A673 (cell line): ENCODE data around the gene NUTM1. TPM values are rescaled to one million over a fixed set of nuclear protein-coding genes. Genes with fewer than 3 reads are reported as not detected.

Experiments
- BruUV-seq: library from RNA; stranded (reverse); fragments of 400-500 nt; replicated peaks from 2 replicates; lab custom pipeline; 2021; lab: Mats Ljungman, UMichigan
- CTCF ChIA-PET: fragments of 300-600 bp; sonication (Branson Sonifier 250); formaldehyde crosslinking; loops from one replicate; lab custom pipeline; 2022; ENCODE audit warnings: antibody characterized with exemption; lab: Charles Lee
- POLR2A ChIA-PET: fragments of 300-600 bp; sonication (Branson Sonifier 250); formaldehyde crosslinking; loops from one replicate; lab custom pipeline; 2022; ENCODE audit warnings: antibody characterized with exemption; ENCODE audit not compliant: low non-redundant PET; lab: Charles Lee
- DNase-seq: peaks from one replicate; pipeline ENCODE4 v3.0.0-alpha.2; 2015; ENCODE audit warnings: low spot score
- H3K27ac ChIP-seq: fragments of 200-600 bp; sonication (generic); 2 replicates; pipeline ENCODE4 v1.5.1; 2016; ENCODE audit warnings: mixed run types, low read depth, mild to moderate bottlenecking, mixed read lengths, antibody characterized with exemption, low read length; ENCODE audit not compliant: poor library complexity, severe bottlenecking
- H3K27me3 ChIP-seq: fragments of 200-600 bp; sonication (generic); replicated peaks from 2 replicates; pipeline ENCODE4 v1.6.1; 2017; ENCODE audit warnings: mixed run types, low read depth, mild to moderate bottlenecking, mixed read lengths, antibody characterized with exemption, low read length; ENCODE audit not compliant: insufficient read depth, poor library complexity
- H3K36me3 ChIP-seq: fragments of 200-600 bp; sonication (generic); 2 replicates; pipeline ENCODE4 v1.6.1; 2016; ENCODE audit warnings: mixed run types, mild to moderate bottlenecking, mixed read lengths, antibody characterized with exemption, low read length; ENCODE audit not compliant: insufficient read depth, poor library complexity, severe bottlenecking
- H3K4me1 ChIP-seq: fragments of 200-600 bp; sonication (generic); 2 replicates; pipeline ENCODE4 v1.6.1; 2017; ENCODE audit warnings: mixed run types, mild to moderate bottlenecking, mixed read lengths, antibody characterized with exemption, low read length; ENCODE audit not compliant: insufficient read depth, poor library complexity, severe bottlenecking
- H3K4me3 ChIP-seq: fragments of 200-600 bp; sonication (generic); 2 replicates; pipeline ENCODE4 v1.5.1; 2016; ENCODE audit warnings: low read depth, mixed run types, mild to moderate bottlenecking, mixed read lengths, low read length; ENCODE audit not compliant: poor library complexity, severe bottlenecking
- H3K9me3 ChIP-seq: fragments of 200-600 bp; sonication (generic); 2 replicates; pipeline ENCODE4 v1.6.1; 2016; ENCODE audit warnings: mixed run types, low read depth, mild to moderate bottlenecking, mixed read lengths, antibody characterized with exemption, low read length; ENCODE audit not compliant: poor library complexity, severe bottlenecking
- CTCF ChIP-seq: fragments of 300-800, 200-600 bp; sonication (generic); conservative IDR thresholded peaks from 2 replicates; pipeline ENCODE4 v1.5.1; 2017; ENCODE audit warnings: low read depth, mild to moderate bottlenecking, antibody characterized with exemption, low read length, moderate library complexity, mixed read lengths
- EZH2 ChIP-seq: fragments of 200-600 bp; sonication (generic); IDR thresholded peaks from 2 replicates; pipeline ENCODE4 v1.6.1; 2017; ENCODE audit warnings: borderline replicate concordance, low read depth, mild to moderate bottlenecking, mixed read lengths, antibody characterized with exemption, low read length; ENCODE audit not compliant: poor library complexity, severe bottlenecking
- intact Hi-C: fragments of 100-400 bp; cut with micrococcal nuclease; formaldehyde crosslinking; loops from one replicate; pipeline ENCODE4 v1.10.0; 2022; ENCODE audit not compliant: unreplicated experiment
- total RNA-seq: library from RNA; stranded (reverse); gene quantifications from 2 replicates; pipeline ENCODE4 v1.2.3, GENCODE V29; 2021

NUTM1 gene
- total RNA-seq, 1 experiment from 2014 or later, result not detected

GRCh38 chr15:34336231-34336990 is 6.7 kb upstream of the NUTM1 start:
- TF ChIP-seq CTCF (no peak), EZH2 (no peak)
- DNase-seq, result no peak
- Histone ChIP-seq H3K27me3 (no peaks in the 10 kb centered on the region), H3K4me3 (peak overlapping the region; percentile 63), H3K4me1 (peaks cover 26% of the 10 kb centered on the region), H3K9me3 (no peaks in the 10 kb centered on the region), H3K36me3 (peaks cover 28% of the 10 kb centered on the region), H3K27ac (no peak overlapping the region)
- BruUV-seq, result no TSS peak
- ChIA-PET POLR2A (no interaction called here), CTCF (interaction anchor here (1.4 kb wide), 1 partner anchor 31 kb away, joined by 5 read pairs; the partner anchor contains the start of gene LPCAT4)
- intact Hi-C loops, result no loop called here

- POLR2A ChIA-PET, result interaction anchor here (0.7 kb wide), 1 partner anchor 14 kb away, joined by 5 read pairs; no protein-coding TSS in a partner anchor
- CTCF ChIA-PET, result interaction anchor here (1.4 kb wide), 1 partner anchor 30 kb away, joined by 5 read pairs; the partner anchor contains the start of gene LPCAT4
- BruUV-seq, result no TSS peak
- peaks cover 35% of the 10 kb centered on the region for H3K36me3 ChIP-seq
- TF ChIP-seq CTCF (no peak), EZH2 (no peak)
- H3K9me3 ChIP-seq, result no peaks in the 10 kb centered on the region
- H3K27me3 ChIP-seq, result no peaks in the 10 kb centered on the region
- intact Hi-C loops, result no loop called here
- no peak for DNase-seq
- peak overlapping the region; percentile 63 for H3K4me3 ChIP-seq
- H3K4me1 ChIP-seq, result peaks cover 32% of the 10 kb centered on the region
- peak overlapping the region; percentile 71 for H3K27ac ChIP-seq
Observed at GRCh38 chr15:34336991-34337556, 6.0 kb upstream of the NUTM1 start.

- Histone ChIP-seq H3K27ac (peak within 1 kb of the TSS; percentile 71), H3K36me3 (peaks cover 35% of the 10 kb centered on the region), H3K9me3 (no peaks in the 10 kb centered on the region), H3K27me3 (no peaks in the 10 kb centered on the region), H3K4me1 (peaks cover 33% of the 10 kb centered on the region), H3K4me3 (peak within 1 kb of the TSS; percentile 63)
- TF ChIP-seq CTCF (no peak), EZH2 (no peak)
- intact Hi-C loops, result no loop called here
- BruUV-seq, result no TSS peak
- CTCF ChIA-PET, result interaction anchor here (1.4 kb wide), 1 partner anchor 30 kb away, joined by 5 read pairs; the partner anchor contains the start of gene LPCAT4
- DNase-seq, result peak; percentile 95
- POLR2A ChIA-PET, result interaction anchor here (0.7 kb wide), 1 partner anchor 15 kb away, joined by 5 read pairs; no protein-coding TSS in a partner anchor
Observed at GRCh38 chr15:34337557-34338306, 5.4 kb upstream of the NUTM1 start, which contains the start of gene SLC12A6. Gene SLC12A6 (minus strand): TSS chr15:34337781. CDS start chr15:34336680, 1,101 bp downstream.
